Keratinocyte (primary cell): Measurements from ENCODE around the gene FAM78A.

Experiments
- EZH2 ChIP-seq: IDR thresholded peaks from one replicate; pipeline ENCODE4 v1.6.1; 2012; ENCODE audit warnings: inconsistent platforms, mild to moderate bottlenecking, low read length, moderate library complexity
- TF ChIP-seq, protein P1 (sequence below), 3 experiments: IDR thresholded peaks in 1 of 3; conservative IDR thresholded peaks in 1 of 3; optimal IDR thresholded peaks in 1 of 3; 2 replicates in 2 of 3; 3 replicates in 1 of 3; pipeline versions ENCODE3 to v1.5.1; 2011; ENCODE audit warnings: low read length in 3 of 3, mild to moderate bottlenecking in 3 of 3, moderate library complexity in 2 of 3, control low read depth in 1 of 3, inconsistent platforms in 1 of 3; ENCODE audit not compliant: insufficient read depth in 2 of 3; ENCODE audit errors: extremely low read depth in 1 of 3

DNA sequence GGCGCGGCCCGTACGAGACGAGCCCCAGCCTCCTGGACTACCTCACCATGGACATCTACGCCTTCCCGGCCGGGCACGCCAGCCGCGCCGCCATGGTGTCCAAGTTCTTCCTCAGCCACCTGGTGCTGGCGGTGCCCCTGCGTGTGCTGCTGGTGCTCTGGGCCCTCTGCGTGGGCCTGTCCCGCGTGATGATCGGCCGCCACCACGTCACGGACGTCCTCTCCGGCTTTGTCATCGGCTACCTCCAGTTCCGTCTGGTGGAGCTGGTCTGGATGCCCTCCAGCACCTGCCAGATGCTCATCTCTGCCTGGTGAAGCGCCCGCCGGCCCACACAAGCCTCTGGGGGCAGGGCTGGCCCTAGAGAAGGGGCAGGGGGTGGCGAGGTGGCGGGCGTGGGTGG is 31.7 kb upstream of the FAM78A start:
- no peak for TF ChIP-seq EZH2
- TF ChIP-seq, protein P1, sequence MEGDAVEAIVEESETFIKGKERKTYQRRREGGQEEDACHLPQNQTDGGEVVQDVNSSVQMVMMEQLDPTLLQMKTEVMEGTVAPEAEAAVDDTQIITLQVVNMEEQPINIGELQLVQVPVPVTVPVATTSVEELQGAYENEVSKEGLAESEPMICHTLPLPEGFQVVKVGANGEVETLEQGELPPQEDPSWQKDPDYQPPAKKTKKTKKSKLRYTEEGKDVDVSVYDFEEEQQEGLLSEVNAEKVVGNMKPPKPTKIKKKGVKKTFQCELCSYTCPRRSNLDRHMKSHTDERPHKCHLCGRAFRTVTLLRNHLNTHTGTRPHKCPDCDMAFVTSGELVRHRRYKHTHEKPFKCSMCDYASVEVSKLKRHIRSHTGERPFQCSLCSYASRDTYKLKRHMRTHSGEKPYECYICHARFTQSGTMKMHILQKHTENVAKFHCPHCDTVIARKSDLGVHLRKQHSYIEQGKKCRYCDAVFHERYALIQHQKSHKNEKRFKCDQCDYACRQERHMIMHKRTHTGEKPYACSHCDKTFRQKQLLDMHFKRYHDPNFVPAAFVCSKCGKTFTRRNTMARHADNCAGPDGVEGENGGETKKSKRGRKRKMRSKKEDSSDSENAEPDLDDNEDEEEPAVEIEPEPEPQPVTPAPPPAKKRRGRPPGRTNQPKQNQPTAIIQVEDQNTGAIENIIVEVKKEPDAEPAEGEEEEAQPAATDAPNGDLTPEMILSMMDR (optimal IDR thresholded peaks at IDR 0.05 in 1 of 3, IDR thresholded peaks at IDR 0.05 in 1 of 3, conservative IDR thresholded peaks at IDR 0.05 in 1 of 3; ENCODE audit: extremely low read depth in 1 of 3, insufficient read depth in 2 of 3, low read length in 3 of 3): no peak
